Measurements from ENCODE around the gene AFAP1L2.

The AFAP1L2 gene

GRCh38 chr10:114284346-114285071, 119.8 kb downstream of the AFAP1L2 start:
- DNase-seq = no peak

GRCh38 chr10:114283535-114284234, 120.6 kb downstream of the AFAP1L2 start:
- DNase-seq = no peak

- DNase-seq = no peak
Observed at GRCh38 chr10:114283091-114283490, 121.2 kb downstream of the AFAP1L2 start.

- no peak for DNase-seq
Observed at GRCh38 chr10:114282526-114282925, 121.8 kb downstream of the AFAP1L2 start.

GRCh38 chr10:114281461-114281860, 122.8 kb downstream of the AFAP1L2 start:
- no peak for DNase-seq

- DNase-seq = no peak
Observed at GRCh38 chr10:114281006-114281405, 123.3 kb downstream of the AFAP1L2 start.

GRCh38 chr10:114279901-114280644, 124.2 kb downstream of the AFAP1L2 start:
- DNase-seq = no peak

GRCh38 chr10:114279289-114279688, 125.0 kb downstream of the AFAP1L2 start:
- DNase-seq = no peak

GRCh38 chr10:114278884-114279191, 125.5 kb downstream of the AFAP1L2 start:
- no peak for DNase-seq

GRCh38 chr10:114278140-114278883, 126.0 kb downstream of the AFAP1L2 start:
- no peak for DNase-seq

GRCh38 chr10:114276671-114277070, 127.6 kb downstream of the AFAP1L2 start:
- DNase-seq = no peak

- no peak for DNase-seq
Observed at GRCh38 chr10:114276066-114276465, 128.2 kb downstream of the AFAP1L2 start.

- no peak for DNase-seq
Observed at GRCh38 chr10:114274616-114275453, 129.5 kb downstream of the AFAP1L2 start.

GRCh38 chr10:114273910-114274309, 130.4 kb downstream of the AFAP1L2 start:
- DNase-seq = no peak

- no peak for DNase-seq
Observed at GRCh38 chr10:114272696-114273095, 131.6 kb downstream of the AFAP1L2 start.

- no peak for DNase-seq
Observed at GRCh38 chr10:114271779-114272167, 132.5 kb downstream of the AFAP1L2 start.

GRCh38 chr10:114271075-114271778, 133.1 kb downstream of the AFAP1L2 start:
- no peak for DNase-seq

- no peak for DNase-seq
Observed at GRCh38 chr10:114266521-114266920, 137.8 kb downstream of the AFAP1L2 start.

GRCh38 chr10:114265392-114266053, 138.8 kb downstream of the AFAP1L2 start:
- no peak for DNase-seq

- DNase-seq = no peak
Observed at GRCh38 chr10:114262496-114262895, 141.8 kb downstream of the AFAP1L2 start.

- no peak for DNase-seq
Observed at GRCh38 chr10:114261076-114261475, 143.2 kb downstream of the AFAP1L2 start.

Data from stimulated activated CD4-positive, alpha-beta T cell treated with anti-CD3 and anti-CD28 coated beads, Interleukin-4, amount 100 ng/mL, for 4 hours (primary cell).